Mucosa of rectum (tissue), 2 donors: ENCODE measurements around the gene APBA1.
"Not testable (repeated sequence)": the region's sequence is repeated elsewhere in the genome, so short reads cannot be mapped to it uniquely, and the experiment has no call there.

Experiments
- H3K27ac ChIP-seq, 2 donors: one replicate each; pipeline ENCODE4 v1.7.0; 2013; ENCODE audit warnings: inconsistent platforms in 2 of 2, low read depth in 2 of 2, low read length in 2 of 2
- H3K27me3 ChIP-seq, 2 donors: one replicate each; pipeline ENCODE4 v1.7.0; 2013; ENCODE audit warnings: low read length in 2 of 2; ENCODE audit not compliant: control insufficient read depth in 2 of 2, insufficient read depth in 2 of 2
- H3K36me3 ChIP-seq, 2 donors: one replicate each; pipeline ENCODE4 v1.7.0; 2013; ENCODE audit warnings: low read length in 2 of 2; ENCODE audit not compliant: control insufficient read depth in 2 of 2, insufficient read depth in 2 of 2
- H3K4me1 ChIP-seq, 2 donors: one replicate each; pipeline ENCODE4 v1.7.0; 2013; ENCODE audit warnings: low read length in 2 of 2, mild to moderate bottlenecking in 1 of 2; ENCODE audit not compliant: control insufficient read depth in 2 of 2, insufficient read depth in 2 of 2
- H3K4me3 ChIP-seq, 2 donors: one replicate each; pipeline ENCODE4 v1.7.0; 2013; ENCODE audit warnings: low read length in 2 of 2
- H3K9ac ChIP-seq, 2 donors: one replicate each; pipeline ENCODE4 v1.7.0; 2013; ENCODE audit warnings: low read length in 2 of 2, low read depth in 1 of 2, mild to moderate bottlenecking in 1 of 2
- H3K9me3 ChIP-seq, 2 donors: one replicate each; pipeline ENCODE4 v1.7.0; 2013; ENCODE audit warnings: low read length in 2 of 2; ENCODE audit not compliant: control insufficient read depth in 2 of 2
- donor health status: healthy.
- donor health status: Normal muscosa, but diverticular disease.

APBA1 gene

DNA sequence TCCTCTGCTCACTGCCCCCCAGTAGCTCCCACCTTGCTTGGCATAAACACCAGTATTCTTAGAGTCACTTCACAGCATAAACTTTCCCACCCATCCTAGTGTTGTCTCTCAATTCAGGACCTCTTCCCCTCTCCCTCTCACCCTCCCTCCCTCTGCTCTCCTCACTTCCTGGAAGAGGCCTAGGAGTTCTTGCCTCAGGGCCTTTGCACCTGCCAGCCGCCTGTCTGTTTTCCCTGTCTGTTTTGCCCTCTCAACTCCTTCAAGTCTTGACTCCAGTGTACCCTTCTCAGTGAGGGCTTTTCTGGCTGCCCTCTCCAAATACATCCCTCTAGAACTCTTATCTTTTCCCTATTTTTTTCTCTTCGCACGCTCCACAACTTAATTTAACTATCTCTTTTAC is 260.9 kb downstream of the APBA1 start:
- no peaks in the 10 kb centered on the region for H3K9me3 ChIP-seq
- H3K27ac ChIP-seq: no peak overlapping the region
- H3K4me1 ChIP-seq: no peaks in the 10 kb centered on the region
- H3K9ac ChIP-seq: no peak overlapping the region
- no peaks in the 10 kb centered on the region for H3K36me3 ChIP-seq
- H3K4me3 ChIP-seq: no peak overlapping the region
- no peaks in the 10 kb centered on the region for H3K27me3 ChIP-seq

GRCh38 chr9:69409936-69410335 is 262.2 kb downstream of the APBA1 start:
- not testable (repeated sequence) for H3K9ac ChIP-seq, H3K4me1 ChIP-seq, H3K27ac ChIP-seq, H3K36me3 ChIP-seq, H3K27me3 ChIP-seq, H3K9me3 ChIP-seq, H3K4me3 ChIP-seq

- no peak overlapping the region for H3K9ac ChIP-seq
- no peaks in the 10 kb centered on the region for H3K4me1 ChIP-seq
- H3K27ac ChIP-seq: no peak overlapping the region
- H3K4me3 ChIP-seq: no peak overlapping the region
- H3K9me3 ChIP-seq: no peaks in the 10 kb centered on the region
- no peaks in the 10 kb centered on the region for H3K27me3 ChIP-seq
- no peaks in the 10 kb centered on the region for H3K36me3 ChIP-seq
Observed at GRCh38 chr9:69400470-69400869, 271.7 kb downstream of the APBA1 start.

DNA sequence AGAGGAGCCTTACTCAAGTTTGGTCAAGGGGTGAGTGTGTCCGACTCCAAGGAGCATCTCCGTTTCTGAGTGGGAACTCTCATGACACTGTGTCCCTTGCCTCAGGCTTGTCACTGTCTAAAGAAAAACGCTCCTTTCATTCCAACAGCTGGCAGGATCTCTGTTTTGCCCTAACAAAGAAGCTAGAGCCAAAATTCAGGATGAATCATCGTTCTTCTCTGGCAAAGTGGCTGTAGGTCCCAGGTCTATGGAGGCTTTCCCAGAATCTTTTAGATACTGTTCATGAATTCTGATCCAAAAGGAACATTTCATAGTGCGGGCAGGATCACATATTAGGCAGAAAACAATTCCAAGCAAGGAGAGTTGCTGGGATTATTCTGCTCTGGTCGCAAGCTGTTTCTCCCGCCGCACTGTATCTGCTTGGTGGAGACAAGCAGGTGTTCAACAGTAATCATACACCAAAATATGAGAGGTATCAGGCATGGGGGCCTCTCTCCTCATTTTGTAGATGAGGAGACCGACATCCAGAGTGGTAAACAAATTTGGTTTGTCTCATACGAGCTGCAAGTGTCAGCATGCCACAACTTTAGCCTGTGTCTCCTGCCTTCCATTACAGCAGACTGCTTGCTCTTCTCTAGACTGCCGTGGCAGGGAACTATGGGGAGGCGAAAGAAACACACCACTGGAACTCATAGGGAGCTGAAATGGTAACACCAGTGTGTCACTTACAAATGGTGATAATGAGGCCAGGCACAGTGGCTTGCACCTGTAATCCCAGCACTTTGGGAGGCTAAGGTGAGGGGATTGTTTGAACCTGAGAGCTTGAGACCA is 274.6 kb downstream of the APBA1 start:
- Histone ChIP-seq H3K9me3 (no peaks in the 10 kb centered on the region), H3K4me3 (no peak overlapping the region), H3K9ac (no peak overlapping the region), H3K36me3 (no peaks in the 10 kb centered on the region), H3K27me3 (no peaks in the 10 kb centered on the region), H3K4me1 (no peaks in the 10 kb centered on the region), H3K27ac (no peak overlapping the region)

GRCh38 chr9:69396759-69397158 is 275.4 kb downstream of the APBA1 start:
- peaks cover 0 to 1% of the 10 kb centered on the region in 2 donors for H3K4me1 ChIP-seq

DNA sequence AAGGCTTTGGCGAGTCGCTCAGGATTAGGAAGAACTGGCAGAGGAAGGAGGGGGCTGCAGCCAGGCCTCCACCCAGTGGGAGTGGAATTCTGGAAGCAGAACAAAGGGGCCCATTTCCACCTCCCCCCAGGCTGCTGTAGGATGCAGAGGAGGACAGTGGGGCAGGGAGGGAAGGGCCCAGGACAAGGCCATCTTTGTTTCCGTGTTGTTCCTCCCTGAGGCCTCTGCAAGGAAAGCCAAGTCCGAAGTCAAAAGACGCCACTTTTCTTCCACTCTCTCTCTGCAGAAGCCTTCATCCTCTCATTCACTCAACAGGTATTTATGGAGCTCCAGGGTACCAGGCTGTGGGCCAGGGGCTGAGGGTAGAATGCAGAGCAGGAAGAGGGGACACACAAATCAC is 276.5 kb downstream of the APBA1 start:
- Histone ChIP-seq H3K36me3 (no peaks in the 10 kb centered on the region), H3K27me3 (no peaks in the 10 kb centered on the region), H3K27ac (no peak overlapping the region), H3K9me3 (no peaks in the 10 kb centered on the region), H3K9ac (no peak overlapping the region), H3K4me1 (peaks cover 0 to 4% of the 10 kb centered on the region in 2 donors), H3K4me3 (no peak overlapping the region)

More at GRCh38 chr9:69396759-69397158, 275.4 kb downstream of the APBA1 start:
- Histone ChIP-seq H3K9ac (no peak overlapping the region), H3K27ac (no peak overlapping the region), H3K4me3 (no peak overlapping the region), H3K36me3 (no peaks in the 10 kb centered on the region), H3K9me3 (no peaks in the 10 kb centered on the region), H3K27me3 (no peaks in the 10 kb centered on the region)

DNA sequence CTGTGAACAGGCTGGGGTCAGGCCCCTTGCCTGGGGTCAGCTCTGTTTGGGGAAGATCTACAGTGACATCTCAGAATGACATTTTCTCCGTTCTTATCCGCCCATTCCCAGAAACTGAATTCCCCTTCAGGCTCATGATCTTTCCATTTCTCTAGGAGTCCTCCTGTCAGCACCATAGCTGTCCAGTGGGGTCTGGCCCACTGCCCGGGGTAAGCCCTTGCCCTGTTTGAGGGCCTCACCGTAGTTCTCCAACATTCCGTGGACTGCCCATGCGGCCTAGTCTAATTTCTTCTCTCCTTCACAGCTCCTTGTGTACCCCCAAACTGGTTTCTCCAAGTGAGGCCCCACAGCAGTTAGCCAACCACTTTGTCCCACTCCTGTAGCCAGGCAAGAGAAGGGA is 278.7 kb downstream of the APBA1 start:
- no peaks in the 10 kb centered on the region for H3K9me3 ChIP-seq
- no peak overlapping the region for H3K4me3 ChIP-seq
- peaks cover 0 to 4% of the 10 kb centered on the region in 2 donors for H3K4me1 ChIP-seq
- no peaks in the 10 kb centered on the region for H3K36me3 ChIP-seq
- H3K27me3 ChIP-seq: no peaks in the 10 kb centered on the region
- H3K27ac ChIP-seq: no peak overlapping the region
- no peak overlapping the region for H3K9ac ChIP-seq

- no peak overlapping the region for H3K4me3 ChIP-seq
- H3K9me3 ChIP-seq: no peaks in the 10 kb centered on the region
- no peak overlapping the region for H3K27ac ChIP-seq
- H3K9ac ChIP-seq: no peak overlapping the region
- H3K27me3 ChIP-seq: no peaks in the 10 kb centered on the region
- no peaks in the 10 kb centered on the region for H3K36me3 ChIP-seq
- peaks cover 0 to 4% of the 10 kb centered on the region in 2 donors for H3K4me1 ChIP-seq
Observed at GRCh38 chr9:69392826-69393225, 279.3 kb downstream of the APBA1 start.

DNA sequence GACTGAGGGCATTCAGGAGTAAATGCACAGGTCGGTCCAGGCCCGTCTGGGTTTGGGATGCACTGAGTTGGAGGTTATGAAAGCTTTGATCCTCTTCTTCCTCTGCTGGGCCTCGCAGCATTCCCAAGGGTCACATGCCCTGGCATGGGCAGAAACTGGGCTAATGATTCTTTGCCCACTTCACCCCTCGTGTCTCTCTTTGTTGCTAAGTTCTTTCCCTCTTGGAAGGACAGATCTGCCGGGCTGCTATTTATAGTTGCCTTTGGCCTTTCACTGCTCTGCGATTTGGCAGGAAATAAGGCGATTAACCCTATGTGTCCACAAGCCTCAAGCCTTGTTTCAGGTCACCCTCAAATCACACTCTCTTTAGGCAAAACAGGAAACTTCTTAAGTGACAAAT is 280.2 kb downstream of the APBA1 start:
- Histone ChIP-seq H3K4me1 (peaks cover 0 to 4% of the 10 kb centered on the region in 2 donors), H3K9ac (no peak overlapping the region)

GRCh38 chr9:69391487-69391886 is 280.7 kb downstream of the APBA1 start:
- Histone ChIP-seq H3K27ac (no peak overlapping the region), H3K36me3 (no peaks in the 10 kb centered on the region), H3K4me1 (peaks cover 0 to 4% of the 10 kb centered on the region in 2 donors), H3K27me3 (no peaks in the 10 kb centered on the region), H3K9me3 (no peaks in the 10 kb centered on the region), H3K4me3 (no peak overlapping the region), H3K9ac (no peak overlapping the region)

More for the DNA sequence above, 280.2 kb downstream of the APBA1 start:
- Histone ChIP-seq H3K4me3 (no peak overlapping the region), H3K27me3 (no peaks in the 10 kb centered on the region), H3K27ac (no peak overlapping the region), H3K9me3 (no peaks in the 10 kb centered on the region), H3K36me3 (no peaks in the 10 kb centered on the region)
